ENCODE data around the gene ACER3.
"Not testable (repeated sequence)": the region's sequence is repeated elsewhere in the genome, so short reads cannot be mapped to it uniquely, and the experiment has no call there.

ACER3 gene

GRCh38 chr11:76880314-76880713 lies 19.6 kb downstream of the ACER3 start:
- no peak for DNase-seq

GRCh38 chr11:76880956-76881355 lies 20.2 kb downstream of the ACER3 start:
- DNase-seq, result no peak

- peak; percentile 31 for DNase-seq
Observed at GRCh38 chr11:76885390-76886097, 24.8 kb downstream of the ACER3 start.

- no peak for DNase-seq
Observed at GRCh38 chr11:76888989-76889388, 28.3 kb downstream of the ACER3 start.

GRCh38 chr11:76889411-76889975 lies 28.8 kb downstream of the ACER3 start:
- no peak for DNase-seq

- no peak for DNase-seq
Observed at GRCh38 chr11:76890329-76890728, 29.6 kb downstream of the ACER3 start.

GRCh38 chr11:76891285-76891684 lies 30.6 kb downstream of the ACER3 start:
- no peak for DNase-seq

GRCh38 chr11:76891793-76892192 lies 31.1 kb downstream of the ACER3 start:
- no peak for DNase-seq

GRCh38 chr11:76892306-76892705 lies 31.6 kb downstream of the ACER3 start:
- DNase-seq, result no peak

GRCh38 chr11:76897233-76897632 lies 36.5 kb downstream of the ACER3 start:
- DNase-seq, result no peak

- DNase-seq, result no peak
Observed at GRCh38 chr11:76901144-76901543, 40.4 kb downstream of the ACER3 start.

GRCh38 chr11:76901622-76902021 lies 40.9 kb downstream of the ACER3 start:
- not testable (repeated sequence) for DNase-seq

GRCh38 chr11:76902121-76903014 lies 41.6 kb downstream of the ACER3 start:
- DNase-seq, result no peak

GRCh38 chr11:76903325-76903724 lies 42.6 kb downstream of the ACER3 start:
- no peak for DNase-seq

- DNase-seq, result no peak
Observed at GRCh38 chr11:76910620-76911414, 50.1 kb downstream of the ACER3 start.

GRCh38 chr11:76911415-76911808 lies 50.7 kb downstream of the ACER3 start:
- no peak for DNase-seq

- no peak for DNase-seq
Observed at GRCh38 chr11:76916712-76917111, 56.0 kb downstream of the ACER3 start.

- no peak for DNase-seq
Observed at GRCh38 chr11:76918941-76919386, 58.2 kb downstream of the ACER3 start.

- no peak for DNase-seq
Observed at GRCh38 chr11:76919467-76919866, 58.7 kb downstream of the ACER3 start.

GRCh38 chr11:76919887-76920746 lies 59.4 kb downstream of the ACER3 start:
- DNase-seq, result peak; percentile 62

- DNase-seq, result no peak
Observed at GRCh38 chr11:76927160-76927559, 66.4 kb downstream of the ACER3 start.

GRCh38 chr11:76935042-76935441 lies 74.3 kb downstream of the ACER3 start:
- DNase-seq, result no peak
